IPS-NIHi7 (cell line): ENCODE measurements around the gene BRD2.

Experiments
- DNase-seq: peaks from one replicate; pipeline ENCODE4 v3.0.0; 2012; ENCODE audit warnings: mixed read lengths; ENCODE audit errors: extremely low spot score

BRD2 gene

GRCh38 chr6:33029328-33030184 is 61.2 kb downstream of the BRD2 start:
- DNase-seq: no peak

GRCh38 chr6:33030245-33030644 is 61.9 kb downstream of the BRD2 start:
- DNase-seq: no peak
